ENCODE data around the gene SRSF8.

- TF ChIP-seq ZBTB33 (IDR thresholded peaks at IDR 0.05; ENCODE audit: borderline replicate concordance, low read depth) (no peak), SIN3A (IDR thresholded peaks at IDR 0.05; ENCODE audit: borderline replicate concordance, low read depth, low read length) (no peak), CTCF (IDR thresholded peaks at IDR 0.05) (no peak)
Observed at GRCh38 chr11:95055283-95055897, 11.3 kb upstream of the SRSF8 start.

All from SK-N-SH (cell line).